IMR-90 (cell line): ENCODE data around the gene ZNF556. TPM values are rescaled to one million over a fixed set of nuclear protein-coding genes. Genes with fewer than 3 reads are reported as not detected.

Source experiments
- ATAC-seq: fragments of 200-7000 bp; cut with Tn5 transposase; 2 replicates; pipeline ENCODE4 v1.9.1; 2020; ENCODE audit warnings: low read depth, mild to moderate bottlenecking, moderate library complexity
- BruUV-seq: library from RNA; stranded (reverse); fragments of 400-500 nt; replicated peaks from 2 replicates; lab custom pipeline; 2021; lab: Mats Ljungman, UMichigan
- CTCF ChIA-PET: fragments of 300-600 bp; formaldehyde crosslinking; extraction: SDS; loops from one replicate; lab custom pipeline; 2021; ENCODE audit warnings: antibody characterized with exemption; lab: Yijun Ruan, JAX
- POLR2A ChIA-PET: fragments of 300-600 bp; sonication (Branson Sonifier 250); formaldehyde crosslinking; loops from one replicate; lab custom pipeline; 2022; ENCODE audit warnings: antibody characterized with exemption; ENCODE audit not compliant: unreplicated experiment; lab: Charles Lee
- DNase-seq: peaks from one replicate; pipeline ENCODE4 v3.0.0; 2013
- H2AFZ ChIP-seq: replicated peaks from 2 replicates; pipeline ENCODE3; 2013; ENCODE audit warnings: low read length, mild to moderate bottlenecking; ENCODE audit not compliant: poor library complexity
- H2AK5ac ChIP-seq: 2 replicates; pipeline ENCODE4 v1.6.1; 2013; ENCODE audit warnings: low read depth, low read length, inconsistent platforms
- H2AK9ac ChIP-seq: replicated peaks from 2 replicates; pipeline ENCODE3; 2013; ENCODE audit warnings: mild to moderate bottlenecking, low read depth, low read length, moderate library complexity; ENCODE audit not compliant: poor library complexity
- H2BK120ac ChIP-seq: 2 replicates; pipeline ENCODE4 v1.6.1; 2013; ENCODE audit warnings: low read depth, low read length, inconsistent platforms
- H2BK15ac ChIP-seq: 3 replicates; pipeline ENCODE4 v1.6.1; 2013; ENCODE audit warnings: low read depth, low read length, inconsistent platforms
- H2BK20ac ChIP-seq: 2 replicates; pipeline ENCODE4 v1.6.1; 2013; ENCODE audit warnings: low read depth, mild to moderate bottlenecking, inconsistent platforms, low read length, moderate library complexity
- H2BK5ac ChIP-seq: 2 replicates; pipeline ENCODE4 v1.6.1; 2013; ENCODE audit warnings: mild to moderate bottlenecking, low read depth, low read length, inconsistent platforms; ENCODE audit not compliant: poor library complexity, severe bottlenecking
- H3K14ac ChIP-seq: replicated peaks from 2 replicates; pipeline ENCODE4 v1.6.1; 2013; ENCODE audit warnings: low read depth, low read length, inconsistent platforms
- H3K18ac ChIP-seq: 2 replicates; pipeline ENCODE4 v1.6.1; 2013; ENCODE audit warnings: low read depth, low read length, control low read depth
- H3K23ac ChIP-seq: 2 replicates; pipeline ENCODE4 v1.6.1; 2013; ENCODE audit warnings: low read depth, low read length, inconsistent platforms
- H3K27ac ChIP-seq: 2 replicates; pipeline ENCODE4 v1.5.1; 2013; ENCODE audit warnings: mild to moderate bottlenecking, control low read depth, low read length; ENCODE audit not compliant: insufficient read depth
- H3K27me3 ChIP-seq: 2 replicates; pipeline ENCODE4 v1.6.1; 2013; ENCODE audit warnings: low read length; ENCODE audit not compliant: control insufficient read depth, insufficient read depth
- H3K36me3 ChIP-seq: 2 replicates; pipeline ENCODE4 v1.6.1; 2013; ENCODE audit warnings: low read length, mixed read lengths; ENCODE audit not compliant: control insufficient read depth, insufficient read depth
- H3K4ac ChIP-seq: 2 replicates; pipeline ENCODE4 v1.6.1; 2013; ENCODE audit warnings: low read depth, low read length, inconsistent platforms
- H3K4me1 ChIP-seq: 2 replicates; pipeline ENCODE4 v1.6.1; 2013; ENCODE audit warnings: low read length, mixed read lengths; ENCODE audit not compliant: control insufficient read depth, insufficient read depth
- H3K4me2 ChIP-seq: 2 replicates; pipeline ENCODE4 v1.6.1; 2013; ENCODE audit warnings: low read depth, mild to moderate bottlenecking, control low read depth, low read length, moderate library complexity
- H3K4me3 ChIP-seq: 2 replicates; pipeline ENCODE4 v1.5.1; 2013; ENCODE audit warnings: low read depth, mild to moderate bottlenecking, control low read depth, low read length, moderate library complexity; ENCODE audit not compliant: insufficient read depth
- H3K56ac ChIP-seq: 2 replicates; pipeline ENCODE4 v1.6.1; 2013; ENCODE audit warnings: low read length, inconsistent platforms; ENCODE audit not compliant: insufficient read depth; ENCODE audit errors: extremely low read depth
- H3K79me1 ChIP-seq, 2 experiments: 2 replicates each; pipeline ENCODE4 v1.6.1; 2013; ENCODE audit warnings: low read length in 2 of 2, inconsistent platforms in 1 of 2, low read depth in 1 of 2
- H3K9ac ChIP-seq: 2 replicates; pipeline ENCODE4 v1.6.1; 2013; ENCODE audit warnings: low read depth, low read length, control low read depth
- H3K9me1 ChIP-seq: 2 replicates; pipeline ENCODE4 v1.6.1; 2013; ENCODE audit warnings: low read length, inconsistent platforms; ENCODE audit not compliant: insufficient read depth
- H3K9me3 ChIP-seq: 2 replicates; pipeline ENCODE4 v1.6.1; 2013; ENCODE audit warnings: low read length; ENCODE audit not compliant: control insufficient read depth, insufficient read depth
- H4K20me1 ChIP-seq: 2 replicates; pipeline ENCODE4 v1.6.1; 2013; ENCODE audit warnings: low read length, inconsistent platforms; ENCODE audit not compliant: insufficient read depth
- H4K5ac ChIP-seq: 2 replicates; pipeline ENCODE4 v1.6.1; 2013; ENCODE audit warnings: mild to moderate bottlenecking, low read depth, low read length, control low read depth
- H4K8ac ChIP-seq, 2 experiments: 2 replicates each; pipeline ENCODE4 v1.6.1; 2013; ENCODE audit warnings: low read depth in 2 of 2, low read length in 2 of 2, control low read depth in 1 of 2, inconsistent platforms in 1 of 2
- H4K91ac ChIP-seq: 2 replicates; pipeline ENCODE4 v1.6.1; 2013; ENCODE audit warnings: low read depth, low read length, inconsistent platforms; ENCODE audit not compliant: insufficient read depth
- BHLHE40 ChIP-seq: fragments of 150-350 bp; IDR thresholded peaks from 2 replicates; pipeline ENCODE4 v1.6.1; 2016; ENCODE audit warnings: mild to moderate bottlenecking, low read depth, low read length
- CEBPB ChIP-seq: IDR thresholded peaks from 2 replicates; pipeline ENCODE4 v1.6.1; 2012; ENCODE audit warnings: low read depth, low read length, improper control_type of control experiment
- CHD1 ChIP-seq: IDR thresholded peaks from 2 replicates; pipeline ENCODE4 v1.6.1; 2012; ENCODE audit warnings: low read depth, low read length, improper control_type of control experiment
- CTCF ChIP-seq: conservative IDR thresholded peaks from 2 replicates; pipeline ENCODE4 v1.5.1; 2012; ENCODE audit warnings: mild to moderate bottlenecking, low read depth, low read length, improper control_type of control experiment
- ELK1 ChIP-seq: fragments of 150-350 bp; IDR thresholded peaks from 2 replicates; pipeline ENCODE4 v1.6.1; 2016; ENCODE audit warnings: low read depth, mild to moderate bottlenecking, low read length, moderate library complexity, borderline replicate concordance
- FOS ChIP-seq: fragments of 150-350 bp; IDR thresholded peaks from 2 replicates; pipeline ENCODE4 v1.6.1; 2016; ENCODE audit warnings: low read depth, low read length
- MAFK ChIP-seq: IDR thresholded peaks from 2 replicates; pipeline ENCODE4 v1.6.1; 2012; ENCODE audit warnings: low read depth, low read length, improper control_type of control experiment
- MAZ ChIP-seq: IDR thresholded peaks from 2 replicates; pipeline ENCODE4 v1.6.1; 2012; ENCODE audit warnings: low read depth, mild to moderate bottlenecking, low read length, improper control_type of control experiment, moderate library complexity, borderline replicate concordance
- MXI1 ChIP-seq: IDR thresholded peaks from 2 replicates; pipeline ENCODE4 v1.6.1; 2012; ENCODE audit warnings: low read depth, mild to moderate bottlenecking, low read length, moderate library complexity, borderline replicate concordance
- NFE2L2 ChIP-seq: fragments of 150-350 bp; IDR thresholded peaks from 2 replicates; pipeline ENCODE4 v1.6.1; 2016; ENCODE audit warnings: low read depth, mild to moderate bottlenecking, low read length
- POLR2A ChIP-seq: IDR thresholded peaks from 2 replicates; pipeline ENCODE4 v1.6.1; 2012; ENCODE audit warnings: mild to moderate bottlenecking, low read depth, low read length
- RAD21 ChIP-seq: IDR thresholded peaks from 2 replicates; pipeline ENCODE4 v1.6.1; 2012; ENCODE audit warnings: low read length, improper control_type of control experiment
- RCOR1 ChIP-seq: IDR thresholded peaks from 2 replicates; pipeline ENCODE4 v1.6.1; 2012; ENCODE audit warnings: mild to moderate bottlenecking, low read length, improper control_type of control experiment; ENCODE audit not compliant: insufficient replicate concordance
- RFX5 ChIP-seq: IDR thresholded peaks from 2 replicates; pipeline ENCODE4 v1.8.0; 2012; ENCODE audit warnings: low read depth, mild to moderate bottlenecking, low read length, moderate library complexity
- SMC3 ChIP-seq: fragments of 150-350 bp; IDR thresholded peaks from 2 replicates; pipeline ENCODE4 v1.6.1; 2016; ENCODE audit warnings: low read depth, mild to moderate bottlenecking, antibody characterized with exemption, low read length, moderate library complexity
- WGBS, 2 experiments: methylation state at CpG; one replicate each; pipeline versions ENCODE4 v1.1.5 to v1.1.7; 2013; ENCODE audit warnings: missing lambda C conversion rate in 2 of 2; ENCODE audit not compliant: insufficient read length in 1 of 2; ENCODE audit errors: extremely low coverage in 2 of 2; 5-methylcytosine and 5-hydroxymethylcytosine counted together
- dilution Hi-C: fragments of 300-500 bp; cut with HindIII; formaldehyde crosslinking; loops from one replicate; pipeline ENCODE4 v1.14.3; 2018; ENCODE audit warnings: low sequenced_read_pairs; ENCODE audit not compliant: unreplicated experiment
- in situ Hi-C: fragments of 300-500 bp; cut with MboI; formaldehyde crosslinking; loops from 3 replicates; pipeline ENCODE4 v1.14.3; 2019; ENCODE audit warnings: low sequenced_read_pairs, inconsistent platforms, mixed read lengths
- intact Hi-C: fragments of 100-400 bp; cut with micrococcal nuclease; formaldehyde crosslinking; loops from 2 replicates; pipeline ENCODE4 v1.10.0; 2022
- polyA plus RNA-seq, 3 experiments: library from polyadenylated mRNA; depleted of rRNA; stranded (reverse); fragments of >200 nt; gene quantifications; 2 replicates each; pipeline ENCODE4 v1.2.3, GENCODE V29; 2012; ENCODE audit warnings: low replicate concordance in 1 of 3
- total RNA-seq: library from RNA; depleted of rRNA; stranded (reverse); fragments of >200 nt; gene quantifications from 2 replicates; pipeline ENCODE4 v1.2.3, GENCODE V29; 2012
- TF ChIP-seq, protein P1 (sequence below): fragments of 150-350 bp; IDR thresholded peaks from 2 replicates; pipeline ENCODE4 v1.6.1; 2017; ENCODE audit warnings: mild to moderate bottlenecking, antibody characterized with exemption, low read length, low read depth

The ZNF556 gene
- total and polyA plus RNA-seq, 2 of the 4 experiments (the other 2 are of a cell fraction) = not detected

DNA sequence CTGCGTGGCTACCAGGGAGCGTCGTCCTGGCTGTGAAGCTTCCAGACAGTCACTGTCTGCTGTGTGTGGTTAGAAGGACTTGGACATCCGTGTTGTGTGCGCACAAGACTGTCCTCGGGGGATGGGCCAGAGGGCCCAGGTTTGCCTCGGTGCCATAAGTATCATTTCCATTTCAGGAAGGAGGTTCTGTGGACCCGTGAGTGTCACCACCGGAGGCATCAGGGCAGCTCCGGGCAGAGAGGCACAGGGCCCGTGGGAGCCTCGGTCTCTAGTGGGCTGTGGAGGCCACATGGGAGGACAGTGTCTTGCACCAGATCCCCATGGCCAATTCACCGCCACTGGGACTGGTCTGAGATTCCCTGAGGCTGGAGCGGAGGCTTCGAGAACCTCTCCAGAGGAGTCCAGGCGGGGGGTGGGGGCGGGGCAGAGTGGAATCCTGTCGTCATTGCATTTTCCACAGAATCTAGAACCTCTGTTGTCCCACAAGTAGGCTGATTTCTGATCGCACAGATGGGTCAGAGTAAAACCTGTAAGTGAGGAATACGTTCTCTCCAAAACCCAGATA lies 39.6 kb downstream of the ZNF556 start:
- no peak overlapping the region for H2BK5ac ChIP-seq
- ATAC-seq = no peak
- 0 out of 2 replicates have a peak, but pooled peaks cover 3% of the 10 kb centered on the region for H3K9me3 ChIP-seq
- no peak for TF ChIP-seq RCOR1
- TF ChIP-seq, protein P1, sequence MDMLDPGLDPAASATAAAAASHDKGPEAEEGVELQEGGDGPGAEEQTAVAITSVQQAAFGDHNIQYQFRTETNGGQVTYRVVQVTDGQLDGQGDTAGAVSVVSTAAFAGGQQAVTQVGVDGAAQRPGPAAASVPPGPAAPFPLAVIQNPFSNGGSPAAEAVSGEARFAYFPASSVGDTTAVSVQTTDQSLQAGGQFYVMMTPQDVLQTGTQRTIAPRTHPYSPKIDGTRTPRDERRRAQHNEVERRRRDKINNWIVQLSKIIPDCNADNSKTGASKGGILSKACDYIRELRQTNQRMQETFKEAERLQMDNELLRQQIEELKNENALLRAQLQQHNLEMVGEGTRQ = no peak
- no peak for TF ChIP-seq CTCF
- TF ChIP-seq MXI1 = no peak
- TF ChIP-seq SMC3 = no peak
- TF ChIP-seq CEBPB = no peak
- no peak for TF ChIP-seq BHLHE40
- no peak for TF ChIP-seq CHD1
- TF ChIP-seq FOS = no peak
- TF ChIP-seq MAZ = no peak
- TF ChIP-seq POLR2A = no peak
- TF ChIP-seq RAD21 = no peak
- no peak for TF ChIP-seq MAFK
- no peak for TF ChIP-seq RFX5
- no peak for TF ChIP-seq ELK1
- TF ChIP-seq NFE2L2 = no peak
- no peak overlapping the region for H3K4ac ChIP-seq
- H2BK20ac ChIP-seq = no peak overlapping the region
- H3K79me1 ChIP-seq = peaks cover 16 to 45% of the 10 kb centered on the region in 2 experiments
- no peak overlapping the region for H3K56ac ChIP-seq
- H4K8ac ChIP-seq = no peak overlapping the region
- in situ Hi-C loops = no loop called here
- H3K23ac ChIP-seq = no peak overlapping the region
- dilution Hi-C loops = no loop called here
- H3K14ac ChIP-seq = no peak overlapping the region
- no peak overlapping the region for H3K4me3 ChIP-seq
- ChIA-PET CTCF (no interaction called here), POLR2A (no interaction called here)
- no peak overlapping the region for H2BK15ac ChIP-seq
- peaks cover 4% of the 10 kb centered on the region; the same call in 1 of the 2 replicates for H3K9me1 ChIP-seq
- H3K4me1 ChIP-seq = no peaks in the 10 kb centered on the region; the same call in none of the 2 replicates
- no peak overlapping the region for H3K27ac ChIP-seq
- intact Hi-C loops = no loop called here
- H2AFZ ChIP-seq = no peak overlapping the region
- no peak overlapping the region for H2AK9ac ChIP-seq
- no peak overlapping the region for H4K5ac ChIP-seq
- no peak overlapping the region for H3K4me2 ChIP-seq
- H4K20me1 ChIP-seq = 0 out of 2 replicates have a peak, but pooled peaks cover 4% of the 10 kb centered on the region
- no peak overlapping the region for H2AK5ac ChIP-seq
- no peak overlapping the region for H4K91ac ChIP-seq
- H3K18ac ChIP-seq = no peak overlapping the region
- BruUV-seq = no TSS peak
- H2BK120ac ChIP-seq = no peak overlapping the region
- no peak overlapping the region for H3K9ac ChIP-seq
- WGBS, 2 experiments = 85% methylated on average over 5 of the region's 20 CpGs; no CpG with 5 or more reads in 1 of the 2 experiments
- 0 out of 2 replicates have a peak, but pooled peaks cover 1% of the 10 kb centered on the region for H3K36me3 ChIP-seq
- H3K27me3 ChIP-seq = no peaks in the 10 kb centered on the region
- no peak for DNase-seq
